SKM-1 treated with dmso at 0.1 percent for 144 hours (cell line): ENCODE data around the gene PPP1R15B.
"Not testable (repeated sequence)": the region's sequence is repeated elsewhere in the genome, so short reads cannot be mapped to it uniquely, and the experiment has no call there.

Source experiments
- DNase-seq: peaks from one replicate; lab custom pipeline; 2025; ENCODE audit not compliant: unreplicated experiment; lab: John Stamatoyannopoulos, UW

Gene PPP1R15B

DNA sequence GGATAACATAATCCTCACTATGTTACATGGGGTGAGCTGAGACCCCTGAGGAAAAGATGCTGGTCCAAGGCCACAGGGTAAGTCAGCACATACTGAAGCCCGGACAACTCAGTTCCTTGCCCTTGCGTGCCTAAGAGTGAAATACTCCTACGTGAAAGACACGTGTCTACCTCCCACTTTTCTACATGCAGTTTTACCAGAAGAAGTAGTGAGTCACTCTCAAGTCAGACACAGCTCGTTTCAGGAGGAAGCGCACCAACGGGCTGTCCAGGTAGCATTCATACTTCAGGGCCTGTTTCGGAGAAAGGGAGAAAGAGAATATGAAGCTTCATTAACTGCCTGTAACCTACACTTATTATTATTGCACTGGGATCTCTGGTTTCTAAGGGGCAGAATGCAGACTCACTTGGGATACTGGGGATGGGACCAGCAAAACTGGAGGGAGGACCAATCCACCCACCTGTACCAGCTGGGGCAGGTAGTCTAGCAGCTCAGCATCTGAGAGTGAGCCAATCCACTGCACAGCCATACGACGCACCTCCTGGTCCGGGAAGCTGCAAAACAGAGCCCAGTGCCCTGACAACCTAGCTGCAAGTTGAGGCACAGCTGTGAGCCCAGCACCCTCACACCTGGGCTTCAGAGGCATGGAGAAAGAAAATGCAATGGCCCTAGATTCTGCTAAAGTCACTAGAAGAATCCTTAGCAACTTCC is 32.4 kb upstream of the PPP1R15B start:
- DNase-seq = no peak

DNA sequence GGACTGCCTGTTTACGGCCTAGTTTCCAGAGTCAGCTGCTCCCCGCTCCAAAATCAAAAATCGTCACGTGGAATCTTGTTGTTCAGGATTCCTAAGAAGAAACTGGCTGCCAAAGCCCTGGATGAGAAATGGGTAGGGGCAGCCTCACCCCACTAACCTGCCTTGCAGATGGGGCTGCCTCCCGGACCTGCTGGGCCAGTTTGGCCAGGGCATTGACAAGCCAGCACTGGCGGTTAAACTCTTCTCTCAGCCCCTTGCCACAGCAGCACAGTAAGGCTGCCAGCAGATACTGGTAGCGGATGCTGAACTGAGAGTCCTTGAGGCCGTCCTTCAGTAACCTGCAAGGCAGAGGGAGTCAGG is 31.6 kb upstream of the PPP1R15B start:
- DNase-seq = no peak

DNA sequence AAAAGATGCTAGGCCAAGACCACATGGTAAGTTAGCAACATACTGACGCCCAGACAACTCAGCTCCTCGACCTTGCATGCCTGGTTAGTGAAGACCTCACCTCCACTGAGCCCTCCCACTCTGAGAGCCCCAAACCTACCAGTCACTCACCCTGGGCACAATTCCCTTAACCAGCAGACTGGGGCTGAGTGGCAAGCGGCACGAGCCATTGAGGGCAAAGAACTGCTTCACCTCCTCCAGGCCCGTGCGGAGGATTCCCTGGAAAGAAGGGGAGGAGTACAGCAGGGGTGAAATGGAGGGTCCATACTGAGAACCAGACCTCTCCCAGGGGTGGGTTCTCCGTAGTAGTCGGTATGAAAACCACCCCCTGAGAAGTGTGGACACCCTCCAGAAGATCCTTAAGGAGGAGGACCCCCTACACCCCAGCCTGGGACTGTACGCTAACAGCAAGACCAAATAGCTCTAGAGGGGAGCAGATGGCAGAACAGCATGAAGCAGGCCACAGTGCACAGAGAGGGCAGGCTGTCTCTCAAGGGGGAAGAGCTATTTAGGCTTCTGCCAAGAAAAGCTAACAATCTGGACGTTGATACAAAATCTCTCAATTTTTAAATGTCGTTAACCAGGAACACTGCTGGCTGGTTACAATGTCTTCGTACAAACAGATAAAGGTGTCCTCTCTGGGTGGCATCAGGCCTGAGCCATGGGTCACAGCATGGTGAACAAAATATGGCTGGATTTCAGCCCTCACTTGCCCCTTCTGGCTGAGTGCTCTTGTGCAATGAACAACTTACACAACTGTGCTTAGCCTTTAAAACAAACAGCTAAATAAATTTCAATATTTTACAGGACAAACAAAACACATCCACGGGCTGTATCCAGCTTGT is 31.0 kb upstream of the PPP1R15B start:
- no peak for DNase-seq

DNA sequence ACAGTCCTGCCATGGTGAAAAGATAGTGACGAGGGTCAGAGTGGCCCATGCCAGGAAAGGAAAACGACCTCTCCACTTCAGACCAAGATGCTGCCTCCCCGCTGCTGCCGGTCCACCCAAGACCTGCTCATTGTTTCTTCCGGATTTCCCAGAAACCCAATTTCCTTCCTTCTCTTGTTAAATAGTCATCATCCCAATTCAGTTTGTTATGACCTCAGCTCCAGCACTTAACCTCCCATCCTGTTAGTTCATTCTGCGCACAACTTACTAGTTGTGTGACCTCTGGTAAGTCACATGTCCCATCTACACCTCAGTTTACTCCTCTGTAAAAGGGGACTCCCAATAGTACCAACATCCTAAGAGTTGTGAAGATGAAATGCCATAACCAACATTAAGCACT is 29.9 kb upstream of the PPP1R15B start:
- no peak for DNase-seq

DNA sequence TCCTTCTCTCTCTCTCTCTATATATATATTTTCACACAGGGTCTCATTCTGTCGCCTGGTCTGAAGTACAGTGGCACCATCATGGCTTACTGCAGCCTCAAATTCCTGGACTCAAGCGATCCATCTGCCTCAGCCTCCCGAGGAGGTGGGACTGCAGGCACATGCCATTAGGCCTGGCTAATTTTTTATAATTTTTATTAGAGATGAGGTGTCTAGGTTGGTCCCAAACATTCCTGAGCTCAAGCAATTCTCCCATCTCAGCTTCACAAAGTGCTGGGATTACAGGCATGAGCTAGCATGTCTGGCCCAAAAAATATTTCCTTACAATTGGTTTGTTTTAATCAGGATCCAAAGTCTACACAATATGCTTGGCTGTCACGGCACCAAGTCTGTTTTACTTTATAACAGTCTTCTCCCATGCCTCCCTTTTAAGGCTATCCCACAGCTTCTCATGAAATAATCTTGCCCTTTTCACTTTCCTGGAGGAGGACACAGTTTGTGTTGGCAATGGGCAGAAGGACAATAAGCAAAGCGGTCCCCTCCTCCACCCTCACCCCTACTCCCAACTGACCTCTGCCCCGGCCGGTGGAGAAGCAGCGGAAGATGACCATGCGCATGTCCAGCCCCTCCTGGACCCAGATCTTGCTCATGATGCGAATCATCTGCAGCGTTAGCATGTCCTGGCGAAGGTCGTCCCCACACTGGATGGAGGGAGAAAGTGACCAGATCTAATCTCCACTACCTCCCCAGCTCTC is 28.2 kb upstream of the PPP1R15B start:
- no peak for DNase-seq

DNA sequence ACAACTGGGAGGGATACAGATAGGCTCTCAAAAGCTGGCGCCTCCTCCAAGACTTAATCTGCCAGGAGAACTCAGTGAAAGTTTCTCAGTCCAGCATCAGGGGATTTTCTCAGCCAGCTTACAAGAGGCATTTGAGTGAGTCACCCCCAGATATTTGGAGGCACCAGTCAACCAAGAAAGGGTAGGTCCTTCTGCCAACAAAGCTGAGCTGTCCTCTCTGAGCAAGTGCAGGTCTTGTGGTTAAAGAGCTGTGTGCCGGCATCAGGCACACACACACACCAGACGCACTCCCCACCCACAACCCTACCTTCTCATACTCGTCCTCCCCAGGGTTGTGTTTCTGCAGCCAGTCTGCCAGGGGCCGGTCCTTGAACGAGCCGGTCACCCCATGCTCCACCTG is 27.0 kb upstream of the PPP1R15B start:
- DNase-seq = no peak

DNA sequence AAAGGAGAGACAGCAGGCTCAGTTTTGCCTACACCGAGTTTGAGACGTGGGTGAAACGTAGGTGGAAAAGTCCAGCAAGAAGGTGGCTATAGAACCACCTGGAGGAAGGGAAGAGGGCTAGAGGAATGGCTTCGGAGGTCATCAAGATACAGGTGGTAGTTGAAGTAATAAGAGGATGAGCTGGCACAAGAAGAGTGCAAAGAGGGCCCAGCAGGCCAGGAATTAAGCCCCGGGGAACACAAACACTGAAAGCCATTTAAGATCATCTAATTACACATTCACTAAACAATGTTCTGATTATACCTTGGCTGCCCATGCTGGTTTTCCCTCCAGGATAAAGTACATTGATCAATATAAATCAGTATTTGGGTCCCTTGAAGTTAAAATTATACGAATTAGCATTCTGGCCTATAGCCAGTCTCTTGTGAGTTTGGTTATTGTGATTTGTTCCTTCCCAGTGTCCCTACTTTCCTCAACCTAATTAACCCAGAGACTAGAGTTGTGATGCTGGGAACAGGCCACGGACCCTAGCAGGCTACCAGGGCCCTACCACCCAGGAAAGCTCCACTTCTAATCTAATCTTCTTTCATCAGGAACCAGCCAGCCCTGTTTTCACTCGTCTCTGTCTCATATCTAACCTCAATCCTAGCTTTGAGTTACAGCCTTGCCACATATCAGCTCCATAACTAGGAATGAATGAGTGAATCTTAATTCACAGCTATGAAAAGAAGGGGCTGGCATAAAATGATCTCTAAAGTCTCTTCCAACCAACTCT is 26.4 kb upstream of the PPP1R15B start:
- DNase-seq = no peak

DNA sequence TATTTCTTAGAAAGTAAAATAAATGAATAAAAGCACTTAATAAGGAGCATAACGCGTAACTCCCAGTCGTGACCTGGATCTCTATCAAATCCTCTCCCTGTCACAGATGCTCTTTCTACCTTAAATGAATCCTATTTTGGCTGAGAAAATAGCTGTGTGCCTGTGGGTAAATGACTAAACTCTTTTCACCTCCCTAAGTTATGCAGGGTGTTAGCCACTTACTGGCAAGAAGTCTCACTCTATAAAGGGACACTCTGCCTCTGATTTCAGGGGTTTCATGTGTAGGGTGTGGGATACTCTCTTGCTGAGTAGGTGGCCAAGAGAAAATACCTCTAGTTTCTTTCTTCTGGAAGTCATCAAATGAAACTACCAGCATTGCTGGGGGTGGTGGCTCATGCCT is 24.3 kb upstream of the PPP1R15B start:
- DNase-seq = no peak

DNA sequence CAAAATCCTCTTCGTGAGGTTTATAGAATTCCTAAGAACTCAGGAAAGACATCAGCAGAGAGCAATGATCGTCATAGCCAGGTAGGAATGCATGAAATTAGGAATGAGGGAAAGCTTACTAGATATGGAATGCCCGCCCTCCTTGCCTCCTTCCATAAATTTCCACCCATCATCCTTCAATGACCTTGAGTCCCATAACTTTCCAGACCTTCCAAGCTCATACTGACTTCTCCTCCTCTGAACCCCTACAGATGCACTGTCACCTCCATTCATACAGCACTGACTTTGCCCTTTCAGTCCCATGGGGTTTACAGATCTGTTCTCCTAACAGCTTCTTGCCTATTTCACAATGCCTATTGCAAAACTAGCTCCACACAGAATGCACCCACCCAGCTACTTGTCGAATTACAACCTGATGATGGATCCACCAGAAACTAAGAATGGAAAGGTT is 23.8 kb upstream of the PPP1R15B start:
- DNase-seq = peak; percentile 89

DNA sequence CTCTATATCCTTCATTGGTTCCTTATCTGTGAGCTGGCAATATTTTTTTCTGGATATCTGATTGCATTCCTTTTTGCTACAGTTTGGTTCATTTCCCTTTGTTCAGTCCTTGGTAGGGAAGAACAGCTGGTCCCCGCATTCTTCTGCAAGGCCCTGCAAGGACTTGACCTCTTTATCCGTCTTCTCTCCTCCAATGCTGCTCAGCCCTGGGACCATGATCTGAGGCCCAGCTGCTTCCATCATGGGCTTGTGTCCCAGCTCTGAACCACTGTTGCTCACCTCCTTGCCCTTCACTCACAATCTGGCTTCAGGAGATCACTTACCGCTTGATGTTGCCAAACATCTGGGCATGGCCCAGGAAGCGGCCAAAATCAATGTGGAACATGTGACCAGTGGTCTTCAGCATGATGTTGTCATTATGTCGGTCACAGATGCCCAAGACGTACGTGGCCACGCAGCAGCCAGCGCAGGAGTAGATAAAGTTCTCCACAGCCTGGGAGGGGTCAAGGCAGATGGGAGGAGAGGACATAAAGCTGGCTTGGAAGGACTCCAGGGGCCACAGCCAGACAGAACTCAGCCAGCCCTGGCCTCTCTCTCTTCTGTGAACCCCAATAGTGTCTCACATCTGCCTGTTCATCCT is 22.6 kb upstream of the PPP1R15B start:
- DNase-seq = no peak

DNA sequence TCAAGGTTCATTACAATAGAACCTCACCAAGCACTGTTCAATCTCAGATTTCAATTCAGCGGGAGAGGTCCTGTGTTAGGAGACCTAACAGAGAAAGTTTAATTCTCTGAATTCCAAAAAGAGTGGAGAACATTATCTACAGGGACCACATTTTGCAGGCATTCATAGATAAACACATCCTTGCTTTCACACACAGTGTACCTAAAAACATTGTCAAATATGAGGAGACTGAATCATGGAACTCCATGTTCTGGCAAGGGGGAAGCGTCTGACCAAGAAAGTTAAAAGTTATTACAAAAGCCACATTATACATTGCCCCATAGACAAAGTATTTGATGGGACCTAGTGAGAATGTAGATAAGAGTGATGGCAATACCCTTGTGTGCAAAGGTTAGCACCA is 21.1 kb upstream of the PPP1R15B start:
- DNase-seq = no peak

DNA sequence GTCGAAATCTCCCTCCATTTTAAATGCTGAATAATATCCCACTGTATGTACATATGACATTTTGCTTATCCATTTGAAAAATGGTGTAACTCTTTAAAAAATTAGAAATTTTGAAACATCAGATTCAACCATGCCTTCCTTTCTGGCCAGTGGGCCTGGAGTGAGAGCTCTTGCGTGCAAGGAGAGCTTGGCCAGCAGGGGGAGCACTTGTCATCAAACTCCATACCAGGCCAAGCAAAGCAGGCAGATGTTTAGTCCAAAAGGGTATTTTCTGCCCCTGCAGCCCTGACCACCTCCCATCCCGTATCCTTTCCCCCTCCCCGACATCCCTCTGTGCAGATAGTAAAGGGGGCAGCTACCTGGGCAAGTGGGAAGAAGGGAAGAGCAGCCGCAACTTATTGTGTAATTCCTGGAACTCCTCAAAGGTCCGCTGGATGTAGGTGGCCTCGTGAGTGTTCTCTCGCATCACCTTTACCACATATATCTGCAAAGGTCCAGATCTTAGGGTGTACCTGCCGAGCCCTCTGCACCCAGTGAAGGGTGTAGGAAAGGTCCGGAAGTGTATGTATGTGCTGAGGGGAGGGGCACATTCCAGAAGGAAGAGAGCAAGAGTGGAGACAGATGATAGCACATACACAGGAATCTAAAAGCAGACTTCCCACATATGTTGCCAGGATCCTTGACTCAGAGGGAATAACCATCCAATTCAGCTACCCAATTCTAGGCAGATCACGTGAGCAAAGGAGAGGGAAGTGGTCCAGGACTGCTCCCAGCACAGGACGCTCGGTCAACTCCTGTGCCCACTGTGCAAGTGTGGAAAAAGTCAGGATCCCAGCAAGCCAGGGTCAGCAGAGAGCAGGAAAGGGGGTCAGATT is 19.9 kb upstream of the PPP1R15B start:
- DNase-seq = peak; percentile 88

DNA sequence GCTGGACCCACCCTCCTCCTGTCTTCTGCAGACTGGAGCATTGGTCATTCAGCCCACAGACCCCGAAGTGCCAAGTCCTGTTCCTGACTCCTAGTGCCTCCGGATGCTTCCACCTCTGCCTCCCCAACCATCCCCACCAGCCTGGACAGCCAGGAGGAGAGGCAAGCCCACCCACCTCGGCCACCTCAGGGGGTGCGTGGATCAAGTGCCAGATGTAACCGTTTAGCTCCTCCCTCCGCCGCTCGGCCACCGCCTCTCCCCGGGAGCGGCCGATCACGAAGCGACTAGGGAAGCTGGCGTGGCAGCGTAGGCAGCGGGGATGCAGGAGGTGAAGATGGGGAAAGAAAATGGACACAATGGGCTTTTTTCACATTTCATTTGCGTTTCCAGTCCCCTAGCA is 18.1 kb upstream of the PPP1R15B start:
- DNase-seq = no peak

DNA sequence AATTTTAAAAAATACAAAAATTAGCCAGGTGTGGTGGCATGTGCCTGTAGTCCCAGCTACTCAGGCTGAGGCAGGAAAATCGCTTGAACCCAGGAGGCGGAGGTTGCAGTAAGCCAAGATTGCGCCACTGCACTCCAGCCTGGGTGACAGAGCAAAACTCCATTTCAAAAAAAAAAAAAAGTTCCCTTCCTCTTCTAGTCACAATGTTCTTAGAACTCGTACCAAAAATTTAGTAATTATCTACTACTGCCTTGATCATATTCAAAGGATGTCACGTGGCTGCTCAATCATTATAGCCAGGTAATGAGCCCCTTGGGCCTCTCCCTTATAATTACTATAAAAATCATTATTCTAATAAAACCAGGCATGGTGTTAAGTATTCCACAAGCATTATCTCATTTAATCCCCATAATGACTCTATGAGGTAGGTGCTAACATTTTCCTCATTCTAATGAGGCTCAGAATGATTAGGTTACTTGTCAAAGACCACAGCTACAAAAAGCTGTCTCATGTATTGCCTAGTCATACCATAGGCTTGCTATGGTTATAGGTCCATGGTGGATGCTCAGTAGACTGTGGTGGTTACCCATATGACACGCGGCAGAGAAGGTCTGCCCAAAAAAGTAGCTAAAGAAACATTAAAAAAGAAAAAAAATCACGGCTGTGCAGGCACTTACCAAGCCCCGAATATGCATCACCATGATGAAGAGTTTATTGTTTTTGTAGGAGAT is 15.5 kb upstream of the PPP1R15B start:
- DNase-seq = peak; percentile 51

DNA sequence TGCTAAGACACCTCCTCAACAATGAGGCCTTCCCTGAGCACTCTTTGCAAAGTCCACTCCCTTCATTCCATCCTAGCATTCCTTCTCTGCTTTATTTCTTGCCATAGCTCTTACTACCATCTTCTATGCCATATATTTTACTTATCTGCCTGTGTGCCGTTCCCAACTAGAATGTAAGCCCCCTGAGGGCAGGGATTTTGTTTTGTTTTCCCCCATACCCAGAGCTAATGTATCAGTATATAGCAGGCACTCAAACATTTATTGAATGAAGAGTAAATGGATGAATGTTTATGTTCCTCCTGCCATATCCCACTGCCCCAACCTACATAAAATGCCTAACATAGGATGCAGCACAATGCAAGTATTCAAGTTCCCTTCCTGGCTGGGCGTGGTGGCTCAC is 14.9 kb upstream of the PPP1R15B start:
- DNase-seq = no peak

DNA sequence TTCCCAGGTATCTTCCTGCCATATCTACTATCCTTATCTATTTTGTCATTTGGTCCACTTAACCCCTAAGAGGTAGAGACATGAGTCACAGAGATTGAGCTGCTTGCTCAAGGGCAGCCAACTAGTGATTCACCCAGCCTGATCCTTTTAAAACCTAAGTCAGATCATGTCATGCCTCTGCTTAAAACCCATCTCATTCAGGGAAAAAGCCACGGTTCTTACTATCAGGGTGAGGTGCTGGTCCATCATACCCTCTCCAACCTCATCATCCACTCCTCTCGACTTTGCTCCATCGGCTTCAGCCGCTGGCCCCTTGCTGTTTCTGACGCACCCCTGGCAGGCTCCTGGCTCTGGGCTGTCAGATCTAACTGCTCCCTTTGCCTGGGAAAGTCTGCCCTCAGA is 14.4 kb upstream of the PPP1R15B start:
- no peak for DNase-seq

DNA sequence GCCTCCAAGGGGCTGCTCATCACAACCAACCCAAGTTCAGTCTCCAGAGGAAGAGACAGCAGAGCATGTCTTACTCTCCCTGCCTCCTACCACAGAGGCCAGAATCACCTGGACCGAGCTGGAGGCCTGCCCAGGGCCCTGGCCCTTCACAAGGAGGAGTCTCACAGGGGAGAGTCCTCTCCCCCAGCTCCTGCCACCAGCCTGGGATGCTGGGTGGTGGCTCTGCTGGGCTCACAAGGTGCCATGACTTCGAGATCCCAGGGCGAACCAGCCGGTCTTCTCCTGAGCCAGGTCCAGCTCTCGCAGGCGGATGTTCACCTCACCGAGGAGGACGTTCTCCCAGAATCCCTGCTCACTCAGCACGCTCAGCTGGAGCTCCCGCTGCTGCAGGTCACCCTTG is 13.0 kb upstream of the PPP1R15B start:
- no peak for DNase-seq

DNA sequence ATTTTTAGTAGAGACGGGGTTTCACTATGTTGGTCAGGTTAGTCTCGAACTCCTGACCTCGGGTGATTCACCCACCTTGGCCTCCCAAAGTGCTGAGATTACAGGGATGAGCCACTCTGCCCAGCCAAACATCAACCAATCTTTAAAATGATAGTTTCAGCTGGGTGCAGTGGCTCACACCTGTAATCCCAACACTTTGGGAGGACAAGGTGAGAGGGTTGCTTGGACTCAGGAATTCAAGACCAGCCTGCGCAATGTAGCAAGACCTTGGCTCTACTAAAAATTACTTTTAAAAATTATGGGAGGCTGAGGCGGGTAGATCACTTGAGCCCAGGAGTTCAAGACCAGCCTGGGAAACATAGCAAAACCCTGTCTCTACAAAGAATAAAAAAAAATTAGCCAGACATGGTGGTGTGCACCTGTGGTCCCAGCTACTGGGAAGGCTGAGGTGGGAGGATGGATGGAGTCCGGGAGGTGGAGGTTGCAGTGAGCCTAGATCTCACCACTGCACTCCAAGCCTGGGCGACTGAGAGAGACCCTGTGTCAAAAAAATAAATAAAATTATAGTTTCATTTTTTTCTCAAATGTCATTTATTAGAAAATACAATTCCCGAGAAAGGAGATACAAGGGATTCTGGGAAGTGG is 10.6 kb upstream of the PPP1R15B start:
- DNase-seq = not testable (repeated sequence)
